Measurements from ENCODE around the gene RASGEF1B.

The RASGEF1B gene

DNA sequence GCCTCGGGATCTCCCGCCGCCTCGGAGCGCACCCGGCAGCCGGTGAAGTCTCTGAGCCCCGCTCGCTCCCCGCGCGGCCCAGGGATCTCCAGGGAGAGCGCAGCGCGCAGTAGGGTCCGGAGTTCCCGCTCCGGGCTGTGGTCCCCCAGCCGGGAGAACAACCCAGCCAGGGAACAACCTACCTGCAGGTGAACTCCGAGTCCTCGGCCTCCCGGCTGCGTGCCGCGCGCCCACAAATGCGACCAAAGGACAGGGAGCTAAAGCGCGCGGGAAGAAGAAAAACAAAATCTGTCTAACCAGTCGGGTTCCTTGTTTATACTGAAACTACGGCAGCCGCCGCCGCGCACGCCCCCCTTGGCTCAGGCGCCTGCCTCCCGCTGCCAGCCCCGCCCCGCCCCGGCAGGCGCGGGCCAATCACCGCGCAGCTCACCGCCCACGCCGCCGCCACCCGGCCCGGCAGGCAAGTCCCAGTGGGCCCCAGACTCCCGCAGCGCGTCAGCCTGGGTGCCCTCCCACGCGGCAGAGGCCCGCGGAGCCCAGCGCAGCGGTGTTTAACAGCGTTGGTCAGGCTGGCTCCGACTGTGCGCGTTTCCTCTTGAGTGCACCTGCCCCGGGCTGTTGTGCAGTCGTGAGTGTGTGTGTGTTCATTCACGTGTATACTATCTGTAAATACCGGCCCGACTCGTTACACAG, at the start of gene RASGEF1B:
TSS of gene RASGEF1B (minus strand) at position 320 of the 693 bp plus-strand sequence. CDS start 12,399 bp downstream, outside the sequence.
- DNase-seq: peak; percentile 89

- no peak for DNase-seq
These were observed 48.1 kb upstream of the RASGEF1B start for GRCh38 chr4:81519856-81520255.

DNA sequence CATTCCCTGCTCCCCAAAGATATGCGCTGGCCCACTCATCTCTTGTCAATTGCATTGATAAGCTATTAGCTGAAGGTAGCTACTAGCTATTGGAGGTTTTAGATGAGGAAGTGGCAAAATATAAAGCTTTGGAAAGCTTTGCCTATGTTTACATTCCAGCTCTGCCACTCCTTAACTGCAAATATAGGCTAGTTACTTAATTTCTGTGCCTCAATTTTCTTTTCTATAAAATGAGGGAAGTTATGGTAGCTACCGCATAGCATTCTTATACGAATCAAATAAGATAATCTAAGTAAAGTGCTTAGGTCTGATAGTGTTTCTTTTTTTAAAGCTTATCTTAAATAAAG, 47.7 kb upstream of the RASGEF1B start:
- no peak for DNase-seq

- DNase-seq: no peak
These were observed 47.2 kb upstream of the RASGEF1B start for GRCh38 chr4:81518762-81519426.

DNA sequence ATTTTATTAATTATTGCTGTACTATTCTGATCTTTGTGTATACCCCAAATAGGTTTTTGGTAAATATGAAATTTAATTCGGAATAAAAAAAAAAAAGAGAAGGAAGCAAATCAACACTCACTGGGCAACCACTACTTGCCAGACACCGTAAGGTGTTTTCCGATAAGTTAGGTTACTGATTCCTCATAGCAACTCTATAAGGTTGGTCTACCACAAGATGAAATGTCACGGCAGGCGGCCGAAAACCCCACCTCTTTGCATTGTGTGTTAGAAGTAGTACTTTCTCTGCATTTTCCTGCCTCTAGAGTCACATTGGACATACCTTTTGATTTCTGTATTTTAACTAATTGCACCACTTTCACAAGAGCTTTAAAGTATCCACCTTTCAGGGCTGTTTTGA, 44.5 kb upstream of the RASGEF1B start:
- no peak for DNase-seq

GRCh38 chr4:81512757-81513501, 41.2 kb upstream of the RASGEF1B start:
- no peak for DNase-seq

GRCh38 chr4:81512001-81512756, 40.5 kb upstream of the RASGEF1B start:
- DNase-seq: no peak

DNA sequence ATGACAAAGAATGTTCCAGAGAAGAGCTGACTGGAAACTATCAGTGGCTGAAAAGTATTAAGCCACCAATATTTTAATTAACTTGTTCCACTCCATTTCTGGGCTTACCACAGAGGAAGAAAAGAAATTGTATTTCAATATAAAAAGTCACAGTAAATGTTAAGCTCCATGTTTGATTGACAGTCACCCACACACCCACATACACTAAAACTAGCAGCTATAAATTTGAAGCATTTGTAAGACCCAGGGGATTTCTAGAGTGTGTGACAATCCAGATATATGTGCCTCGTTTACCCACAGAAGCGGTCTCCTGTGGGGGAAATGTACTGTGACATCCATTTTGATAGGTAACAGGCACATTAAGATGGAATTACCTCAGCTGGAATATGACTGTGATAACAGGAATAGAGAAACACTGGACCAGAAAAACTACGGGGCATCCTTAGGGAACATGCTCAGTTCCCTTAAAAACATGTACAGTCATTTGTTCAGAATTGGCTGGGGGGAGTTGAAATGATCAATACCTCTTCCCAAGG, 39.0 kb upstream of the RASGEF1B start:
- no peak for DNase-seq

DNA sequence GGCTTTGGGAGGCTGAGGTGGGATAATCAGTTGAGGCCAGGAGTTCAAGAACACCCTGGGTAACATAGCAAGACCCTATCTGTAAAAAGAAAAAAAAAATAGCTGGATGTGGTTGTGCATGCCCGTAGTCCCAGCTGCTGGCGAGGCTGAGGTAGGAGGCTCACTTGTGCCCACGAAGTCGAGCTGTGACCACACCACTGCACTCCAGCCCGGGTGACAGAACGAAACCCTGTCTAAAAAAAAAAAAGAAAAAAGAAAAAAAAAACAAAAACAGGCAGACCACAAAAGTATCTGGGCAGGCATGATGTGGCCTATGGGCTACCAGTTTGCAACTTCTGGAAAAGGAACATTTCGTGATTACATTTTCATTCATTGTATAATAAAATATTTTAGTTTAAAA, 38.1 kb upstream of the RASGEF1B start:
- DNase-seq: no peak

DNA sequence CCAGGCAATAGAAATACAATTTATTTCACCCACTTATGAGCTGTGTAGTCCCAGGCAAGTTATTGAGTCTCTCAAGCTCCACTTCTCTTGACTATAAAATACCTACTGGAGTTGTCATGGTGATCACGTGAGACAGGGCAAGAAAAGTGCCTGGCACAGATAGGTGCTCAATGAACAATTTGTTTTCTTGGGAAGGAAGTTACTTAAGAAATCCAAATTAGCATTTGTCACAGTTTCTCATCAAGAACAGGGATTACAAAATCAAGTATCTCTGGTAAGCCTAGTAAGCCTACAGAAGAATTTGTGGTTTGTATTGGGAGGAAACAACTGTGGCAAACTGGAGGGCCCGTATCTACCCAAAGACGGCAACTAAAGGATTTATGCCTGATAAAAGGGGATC, 37.5 kb upstream of the RASGEF1B start:
- DNase-seq: no peak

- no peak for DNase-seq
These were observed 36.9 kb upstream of the RASGEF1B start for GRCh38 chr4:81508411-81509185.

- no peak for DNase-seq
These were observed 35.8 kb upstream of the RASGEF1B start for GRCh38 chr4:81507530-81507929.

DNA sequence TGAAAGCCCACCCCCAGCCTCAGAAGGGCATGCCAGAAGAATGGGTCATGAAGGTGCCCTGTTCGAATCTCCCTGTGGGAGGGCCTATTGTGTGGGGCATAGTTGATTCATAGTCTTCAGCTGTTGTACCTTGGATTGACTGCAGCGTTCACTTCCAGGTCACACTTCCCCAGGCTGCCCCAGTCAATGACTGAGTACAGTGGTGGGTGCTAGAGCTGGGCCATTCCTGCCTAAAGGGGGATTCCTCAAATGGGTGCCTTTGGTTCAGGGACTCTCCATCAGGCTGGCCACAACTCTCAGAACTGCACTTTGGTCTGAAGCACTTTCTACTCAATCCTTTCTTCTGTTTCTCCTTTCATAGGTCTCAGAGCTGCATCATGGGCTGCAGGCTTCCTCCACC, 35.0 kb upstream of the RASGEF1B start:
- no peak for DNase-seq

DNA sequence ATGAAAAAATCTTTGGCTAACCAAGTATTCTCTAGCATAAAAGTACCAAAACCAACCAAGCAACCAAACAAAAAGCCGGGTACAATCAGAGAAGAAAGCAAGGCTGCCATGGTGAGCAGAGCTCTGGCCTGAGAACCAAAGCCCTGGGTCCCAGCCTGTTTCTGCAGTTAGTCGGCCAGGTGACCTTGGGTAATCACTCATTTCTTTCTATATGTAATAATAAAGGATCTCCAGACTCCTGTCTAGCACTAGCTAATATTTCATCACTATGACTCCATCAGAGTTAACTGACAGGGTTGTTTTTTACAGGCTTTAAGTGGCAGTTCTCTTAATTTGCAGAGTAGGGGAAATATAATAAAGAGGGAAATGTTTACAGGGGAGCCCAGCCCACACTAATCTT, 34.0 kb upstream of the RASGEF1B start:
- DNase-seq: no peak

GRCh38 chr4:81505004-81505598, 33.4 kb upstream of the RASGEF1B start:
- peak; percentile 29 for DNase-seq

DNA sequence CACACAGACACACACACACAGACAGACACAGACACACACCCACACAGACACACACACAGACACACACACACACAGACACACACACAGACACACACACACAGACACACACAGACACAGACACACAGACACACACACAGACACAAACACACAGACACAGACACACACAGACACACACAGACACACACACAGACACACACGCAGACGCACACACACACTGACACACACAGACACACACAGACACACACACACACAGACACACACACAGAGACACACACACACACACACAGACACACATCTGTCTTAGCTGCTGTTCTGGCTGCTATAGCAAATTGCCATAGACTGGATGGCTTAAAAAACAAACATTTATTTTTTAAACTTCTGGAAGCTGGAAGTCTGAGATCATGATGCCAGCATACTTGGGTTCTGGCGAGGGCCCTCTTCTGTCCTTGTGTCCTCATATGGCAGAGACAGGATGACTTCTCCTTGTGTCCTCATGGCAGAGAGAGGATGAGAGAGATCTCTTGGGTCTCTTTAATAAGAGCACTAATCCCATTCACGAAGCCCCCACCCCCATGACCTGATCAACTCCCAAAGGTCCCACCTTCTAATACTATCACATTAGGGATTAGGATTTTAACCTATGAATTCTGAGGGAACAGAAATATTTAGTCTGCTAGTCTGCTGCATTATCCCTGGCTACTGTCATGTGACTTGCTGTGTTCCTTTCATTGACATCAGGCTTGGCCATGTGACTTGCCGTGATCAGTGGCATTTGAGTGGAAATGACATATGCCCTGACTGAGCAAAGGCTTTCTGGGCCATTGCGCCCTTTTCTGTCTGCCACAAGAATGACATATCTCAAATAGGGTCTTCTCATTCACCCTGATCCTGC, 32.7 kb upstream of the RASGEF1B start:
- DNase-seq: no peak

GRCh38 chr4:81503586-81503985, 31.9 kb upstream of the RASGEF1B start:
- no peak for DNase-seq

GRCh38 chr4:81502564-81502963, 30.9 kb upstream of the RASGEF1B start:
- no peak for DNase-seq

GRCh38 chr4:81499840-81500239, 28.1 kb upstream of the RASGEF1B start:
- DNase-seq: no peak

- no peak for DNase-seq
These were observed 26.9 kb upstream of the RASGEF1B start for GRCh38 chr4:81498551-81499099.
